ENCODE results near the gene MPP2. TPM values are rescaled to one million over a fixed set of nuclear protein-coding genes. Genes with fewer than 3 reads are reported as not detected.

Gene MPP2
- total RNA-seq, 1 donor from 2014 or later: 5.4 TPM

DNA sequence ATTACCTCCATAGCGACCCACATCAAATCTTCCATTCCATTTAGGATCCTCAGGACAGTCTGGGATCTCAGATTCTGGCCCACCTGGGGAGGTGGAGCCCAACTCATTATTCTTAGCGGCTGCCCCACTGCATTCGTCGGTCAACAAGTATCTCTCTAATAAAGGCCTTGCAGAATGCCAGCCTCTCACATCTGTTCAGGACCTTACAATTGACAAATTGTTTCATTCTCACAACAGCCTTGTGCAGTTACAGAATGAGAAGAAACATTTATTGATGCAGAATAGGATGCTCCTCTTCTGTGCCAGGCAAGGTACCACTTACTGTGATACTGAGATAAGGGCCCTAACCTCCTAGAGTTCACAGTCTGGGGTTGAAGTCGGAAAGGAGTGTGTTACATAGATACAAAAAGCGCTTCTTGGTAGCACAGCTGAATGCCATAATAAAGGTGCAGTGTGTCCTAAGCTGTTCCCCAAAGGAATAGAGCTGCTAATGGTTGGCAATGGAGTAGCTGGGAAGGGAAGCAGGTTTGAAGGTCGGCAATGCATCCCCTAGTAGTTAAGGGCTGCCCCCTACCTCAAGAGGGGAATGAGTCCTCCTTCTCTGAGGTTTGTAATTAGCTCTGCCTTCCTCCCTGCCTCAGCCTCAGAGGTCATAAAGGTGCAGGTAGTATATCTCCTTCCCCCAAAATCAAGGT is 2.3 kb upstream of the MPP2 start:
- H3K27me3 Mint-ChIP-seq: peaks cover 53% of the 10 kb centered on the region
- H3K36me3 Mint-ChIP-seq (ENCODE audit: insufficient read depth): no peaks in the 10 kb centered on the region
- H3K27ac Mint-ChIP-seq: no peak overlapping the region
- TF ChIP-seq CTCF (IDR thresholded peaks at IDR 0.05; ENCODE audit: unreplicated experiment): no peak
- no peak overlapping the region for H3K4me3 Mint-ChIP-seq (ENCODE audit: low read depth)
- no peaks in the 10 kb centered on the region for H3K9me3 Mint-ChIP-seq (ENCODE audit: low read depth)
- peaks cover 5% of the 10 kb centered on the region for H3K4me1 Mint-ChIP-seq (ENCODE audit: low read depth)
- no peak for DNase-seq (ENCODE audit: low spot score, unreplicated experiment)

DNA sequence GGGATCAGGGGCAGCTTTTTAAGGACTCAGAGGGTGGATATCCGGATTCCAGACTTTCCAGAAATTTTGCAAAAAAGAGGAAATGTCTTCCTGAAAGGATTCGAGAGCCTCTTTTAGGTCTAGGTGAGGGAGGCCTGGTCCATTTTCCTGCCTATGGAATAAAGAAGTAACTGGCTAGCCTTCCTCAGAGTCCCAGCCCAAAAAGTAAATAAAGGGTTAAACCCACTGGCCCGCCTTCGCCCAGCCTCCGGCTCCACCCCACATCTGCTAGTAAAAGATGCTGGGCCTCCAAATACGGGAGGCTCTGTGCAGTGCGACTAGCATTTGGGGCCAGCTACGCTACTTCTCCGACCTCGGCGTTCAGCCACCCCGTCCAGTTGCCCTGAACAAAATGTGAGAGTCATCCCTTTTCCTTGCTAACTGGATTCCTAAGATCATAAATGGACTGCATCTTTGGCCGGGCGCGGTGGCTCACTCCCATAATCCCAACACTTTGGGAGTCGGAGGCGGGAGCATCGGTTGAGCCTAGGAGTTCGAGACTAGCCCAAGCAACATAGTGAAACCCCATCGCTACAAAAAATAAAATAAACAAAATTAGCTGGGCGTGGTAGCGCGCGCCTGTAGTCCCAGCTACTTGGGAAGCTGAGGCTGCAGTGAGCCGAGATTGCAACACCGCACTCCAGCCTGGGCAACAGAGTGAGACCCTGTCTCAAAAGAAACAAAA is 824 bp upstream of the MPP2 start:
- Mint-ChIP-seq H3K36me3 (ENCODE audit: insufficient read depth) (no peaks in the 10 kb centered on the region), H3K4me1 (ENCODE audit: low read depth) (peaks cover 5% of the 10 kb centered on the region), H3K27me3 (peaks cover 62% of the 10 kb centered on the region), H3K27ac (no peak overlapping the region), H3K4me3 (ENCODE audit: low read depth) (peak overlapping the region; percentile 71), H3K9me3 (ENCODE audit: low read depth) (no peaks in the 10 kb centered on the region)
- TF ChIP-seq CTCF (IDR thresholded peaks at IDR 0.05; ENCODE audit: unreplicated experiment): no peak
- no peak for DNase-seq (ENCODE audit: low spot score, unreplicated experiment)

GRCh38 chr17:43906951-43907424 is 348 bp downstream of the MPP2 start:
- no peak for DNase-seq (ENCODE audit: low spot score, unreplicated experiment)
- no peaks in the 10 kb centered on the region for H3K9me3 Mint-ChIP-seq (ENCODE audit: low read depth)
- H3K4me3 Mint-ChIP-seq (ENCODE audit: low read depth): peak overlapping the region; percentile 71
- TF ChIP-seq CTCF (IDR thresholded peaks at IDR 0.05; ENCODE audit: unreplicated experiment): no peak
- H3K27me3 Mint-ChIP-seq: peaks cover 67% of the 10 kb centered on the region
- H3K4me1 Mint-ChIP-seq (ENCODE audit: low read depth): peaks cover 5% of the 10 kb centered on the region
- H3K36me3 Mint-ChIP-seq (ENCODE audit: insufficient read depth): no peaks in the 10 kb centered on the region
- no peak overlapping the region for H3K27ac Mint-ChIP-seq

DNA sequence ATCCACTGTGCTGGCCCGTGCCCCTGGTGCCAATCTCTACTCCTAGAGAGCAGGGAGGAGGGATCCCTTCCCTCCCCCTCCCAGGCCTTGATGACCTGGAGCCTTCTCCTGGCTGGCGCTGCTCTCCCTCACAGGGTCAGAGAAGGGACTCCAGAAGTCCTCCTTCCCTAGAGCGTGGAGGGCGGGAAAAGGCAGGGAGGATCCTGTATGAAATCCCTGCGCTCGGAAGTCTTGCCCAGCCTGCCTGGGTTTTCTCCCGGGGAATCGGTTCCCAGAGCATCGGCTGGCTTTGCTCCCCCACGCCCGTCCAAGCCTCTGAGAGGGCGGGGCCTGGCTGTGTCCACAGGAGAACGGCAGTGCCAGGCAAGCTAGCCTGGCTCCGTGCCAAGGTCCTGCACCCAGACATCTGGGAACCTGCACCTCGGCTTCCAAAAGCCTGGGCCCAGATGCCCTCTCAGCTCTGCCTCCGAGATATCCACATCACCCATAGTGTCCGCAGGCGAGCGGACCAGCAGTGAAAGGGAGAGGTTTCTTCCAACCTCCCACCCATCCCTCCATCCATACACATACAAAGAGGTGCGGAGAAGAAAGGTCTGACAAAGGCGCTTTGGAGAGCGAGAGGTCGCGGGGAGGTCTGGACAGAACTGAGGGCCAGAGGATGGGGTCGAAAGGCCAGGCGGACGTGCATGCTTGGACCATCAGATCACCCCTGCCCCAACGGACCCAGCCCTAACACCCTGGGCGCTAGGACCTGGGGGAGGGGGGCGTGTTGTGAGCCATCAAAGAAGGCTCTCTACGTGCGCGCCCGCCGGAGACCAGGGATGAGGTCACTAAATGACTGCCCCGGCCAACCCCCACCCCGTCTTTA is 1.1 kb downstream of the MPP2 start:
- Mint-ChIP-seq H3K27me3 (peaks cover 74% of the 10 kb centered on the region), H3K4me1 (ENCODE audit: low read depth) (peaks cover 5% of the 10 kb centered on the region), H3K9me3 (ENCODE audit: low read depth) (no peaks in the 10 kb centered on the region), H3K27ac (no peak overlapping the region), H3K36me3 (ENCODE audit: insufficient read depth) (no peaks in the 10 kb centered on the region), H3K4me3 (ENCODE audit: low read depth) (peak overlapping the region; percentile 71)
- TF ChIP-seq CTCF (IDR thresholded peaks at IDR 0.05; ENCODE audit: unreplicated experiment): no peak
- DNase-seq (ENCODE audit: low spot score, unreplicated experiment): peak; percentile 31

DNA sequence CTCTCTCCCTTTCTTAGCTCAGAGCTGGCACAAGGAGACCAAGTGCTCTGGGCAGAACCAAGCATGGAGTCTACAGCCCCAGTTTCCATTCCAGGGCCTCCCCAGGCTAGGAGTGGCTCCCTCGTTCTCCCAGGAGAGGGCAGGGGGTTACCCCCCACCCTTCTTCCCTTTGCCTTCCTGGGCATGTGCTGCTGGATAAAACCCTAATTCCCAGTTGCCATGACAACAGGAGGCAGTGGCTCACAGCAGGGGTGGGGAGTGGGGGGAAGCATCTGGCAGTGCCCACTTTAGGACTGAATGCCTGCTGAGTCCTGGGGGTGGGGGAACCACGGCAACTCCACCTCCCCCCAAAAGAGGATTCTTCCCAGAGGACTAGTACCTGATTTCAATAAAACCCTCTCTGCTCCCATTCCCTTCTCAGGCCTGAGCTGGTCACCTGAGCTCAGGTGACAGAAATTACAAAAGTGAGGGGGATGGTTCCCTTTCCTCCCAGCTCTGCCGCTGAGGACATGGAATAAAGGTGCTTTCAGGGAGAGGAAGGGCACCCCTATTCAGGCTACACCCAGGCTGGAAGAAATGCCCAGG is 1.8 kb downstream of the MPP2 start:
- Mint-ChIP-seq H3K36me3 (ENCODE audit: insufficient read depth) (no peaks in the 10 kb centered on the region), H3K4me1 (ENCODE audit: low read depth) (peaks cover 12% of the 10 kb centered on the region), H3K27ac (no peak overlapping the region), H3K9me3 (ENCODE audit: low read depth) (no peaks in the 10 kb centered on the region), H3K27me3 (peaks cover 81% of the 10 kb centered on the region), H3K4me3 (ENCODE audit: low read depth) (no peak overlapping the region)
- DNase-seq (ENCODE audit: low spot score, unreplicated experiment): no peak
- TF ChIP-seq CTCF (IDR thresholded peaks at IDR 0.05; ENCODE audit: unreplicated experiment): no peak

All from progenitor cell of endocrine pancreas (in vitro differentiated cells).